Smooth muscle cell (in vitro differentiated cells): ENCODE results near the gene SLC22A17. TPM values are rescaled to one million over a fixed set of nuclear protein-coding genes. Genes with fewer than 3 reads are reported as not detected.

Source experiments
- DNase-seq: peaks from one replicate; lab custom pipeline; 2025; ENCODE audit not compliant: unreplicated experiment; lab: John Stamatoyannopoulos, UW
- H2AFZ ChIP-seq: fragments of 200-600 bp; sonication (generic); 2 replicates; pipeline ENCODE4 v1.6.0; 2016; ENCODE audit warnings: antibody characterized with exemption, low read depth, mild to moderate bottlenecking
- H3F3A ChIP-seq: fragments of 200-600 bp; sonication (generic); 2 replicates; pipeline ENCODE4 v1.6.0; 2017; ENCODE audit warnings: antibody characterized with exemption, low read depth
- H3K27ac ChIP-seq: fragments of 200-600 bp; sonication (generic); 2 replicates; pipeline ENCODE4 v1.5.1; 2016; ENCODE audit warnings: low read depth, mild to moderate bottlenecking
- H3K27me3 ChIP-seq: fragments of 200-600 bp; sonication (generic); 2 replicates; pipeline ENCODE4 v1.6.1; 2016; ENCODE audit warnings: low read depth, mild to moderate bottlenecking
- H3K36me3 ChIP-seq: fragments of 200-600 bp; sonication (generic); 2 replicates; pipeline ENCODE4 v1.5.1; 2016; ENCODE audit warnings: low read depth
- H3K4me1 ChIP-seq: fragments of 200-600 bp; sonication (generic); 2 replicates; pipeline ENCODE4 v1.5.1; 2016; ENCODE audit warnings: low read depth
- H3K4me2 ChIP-seq: fragments of 200-600 bp; sonication (generic); 2 replicates; pipeline ENCODE4 v1.6.0; 2016; ENCODE audit warnings: mild to moderate bottlenecking
- H3K4me3 ChIP-seq: fragments of 200-600 bp; sonication (generic); 2 replicates; pipeline ENCODE4 v1.5.1; 2016; ENCODE audit warnings: mild to moderate bottlenecking
- H3K79me2 ChIP-seq: fragments of 200-600 bp; sonication (generic); 2 replicates; pipeline ENCODE4 v1.6.0; 2016; ENCODE audit warnings: low read depth, mild to moderate bottlenecking
- H3K9ac ChIP-seq: fragments of 200-600 bp; sonication (generic); 2 replicates; pipeline ENCODE4 v1.6.0; 2016; ENCODE audit warnings: low read depth
- H3K9me3 ChIP-seq: fragments of 200-600 bp; sonication (generic); replicated peaks from 2 replicates; pipeline ENCODE4 v1.5.1; 2016; ENCODE audit warnings: low read depth
- H4K20me1 ChIP-seq: fragments of 200-600 bp; sonication (generic); 2 replicates; pipeline ENCODE4 v1.6.0; 2016; ENCODE audit warnings: low read depth
- WGBS: methylation state at CpG from one replicate; pipeline ENCODE4 v1.1.7; 2016; ENCODE audit warnings: low lambda C conversion rate; 5-methylcytosine and 5-hydroxymethylcytosine counted together
- polyA plus RNA-seq: library from polyadenylated mRNA; unstranded; fragments of >200 nt; fragmentation: Nextera tagmentation; extraction: Ambion mirVana; gene quantifications from 2 replicates; pipeline ENCODE4 v1.2.1, GENCODE V29; 2016
- total RNA-seq: library from RNA; depleted of rRNA; stranded (reverse); fragments of >200 nt; gene quantifications from 2 replicates; pipeline ENCODE4 v1.2.3, GENCODE V29; 2014
- TF ChIP-seq, protein P1 (sequence below): fragments of 200-600 bp; sonication (generic); IDR thresholded peaks from 2 replicates; pipeline ENCODE4 v1.5.1; 2017; ENCODE audit warnings: borderline replicate concordance, mild to moderate bottlenecking, antibody characterized with exemption; ENCODE audit not compliant: insufficient read depth, poor library complexity, severe bottlenecking

Gene SLC22A17
- total and polyA plus RNA-seq, 2 experiments from 2014 or later = 81.0 to 127 TPM

DNA sequence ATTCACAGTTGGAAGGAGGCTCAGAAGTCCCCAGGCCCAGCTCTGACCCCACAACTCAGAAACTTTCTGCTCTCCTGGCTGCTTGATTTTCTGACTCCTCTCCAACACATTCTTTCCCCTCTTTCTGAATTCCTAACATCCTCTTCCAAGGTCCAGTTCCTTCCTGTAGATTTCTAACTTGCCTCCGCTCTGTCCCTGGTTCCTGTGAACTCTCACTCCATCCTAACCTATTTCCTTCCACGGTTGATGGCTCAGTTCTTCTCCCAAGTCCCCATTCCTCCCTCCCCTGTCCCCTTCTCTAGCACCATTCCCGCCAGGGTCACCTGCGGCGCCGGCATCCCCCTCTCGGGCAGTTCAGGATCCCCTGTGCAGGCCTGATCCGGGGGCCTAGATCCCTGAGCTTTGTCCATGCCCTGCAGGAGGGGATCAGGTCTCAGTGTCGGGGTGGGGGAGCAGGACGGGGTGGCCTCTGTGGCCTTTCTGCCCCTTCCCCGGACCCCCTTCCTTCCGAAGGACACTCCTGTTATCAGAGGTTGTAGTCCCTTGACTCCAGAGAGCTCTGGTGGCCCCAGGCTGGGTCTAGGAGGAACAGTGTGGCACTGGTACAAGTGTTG lies 6.0 kb upstream of the SLC22A17 start:
- Histone ChIP-seq H3K4me2 (no peak overlapping the region), H4K20me1 (peaks cover 37% of the 10 kb centered on the region), H3K27me3 (no peaks in the 10 kb centered on the region), H3K4me1 (peaks cover 24% of the 10 kb centered on the region), H2AFZ (no peak overlapping the region), H3K9me3 (no peaks in the 10 kb centered on the region), H3K27ac (no peak overlapping the region), H3K9ac (no peak overlapping the region), H3K79me2 (peaks cover 29% of the 10 kb centered on the region), H3F3A (peaks cover 45% of the 10 kb centered on the region), H3K4me3 (no peak overlapping the region), H3K36me3 (no peaks in the 10 kb centered on the region)
- 97% methylated on average over 12 of the region's 12 CpGs for WGBS
- DNase-seq = no peak
- TF ChIP-seq, protein P1, sequence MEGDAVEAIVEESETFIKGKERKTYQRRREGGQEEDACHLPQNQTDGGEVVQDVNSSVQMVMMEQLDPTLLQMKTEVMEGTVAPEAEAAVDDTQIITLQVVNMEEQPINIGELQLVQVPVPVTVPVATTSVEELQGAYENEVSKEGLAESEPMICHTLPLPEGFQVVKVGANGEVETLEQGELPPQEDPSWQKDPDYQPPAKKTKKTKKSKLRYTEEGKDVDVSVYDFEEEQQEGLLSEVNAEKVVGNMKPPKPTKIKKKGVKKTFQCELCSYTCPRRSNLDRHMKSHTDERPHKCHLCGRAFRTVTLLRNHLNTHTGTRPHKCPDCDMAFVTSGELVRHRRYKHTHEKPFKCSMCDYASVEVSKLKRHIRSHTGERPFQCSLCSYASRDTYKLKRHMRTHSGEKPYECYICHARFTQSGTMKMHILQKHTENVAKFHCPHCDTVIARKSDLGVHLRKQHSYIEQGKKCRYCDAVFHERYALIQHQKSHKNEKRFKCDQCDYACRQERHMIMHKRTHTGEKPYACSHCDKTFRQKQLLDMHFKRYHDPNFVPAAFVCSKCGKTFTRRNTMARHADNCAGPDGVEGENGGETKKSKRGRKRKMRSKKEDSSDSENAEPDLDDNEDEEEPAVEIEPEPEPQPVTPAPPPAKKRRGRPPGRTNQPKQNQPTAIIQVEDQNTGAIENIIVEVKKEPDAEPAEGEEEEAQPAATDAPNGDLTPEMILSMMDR = no peak

DNA sequence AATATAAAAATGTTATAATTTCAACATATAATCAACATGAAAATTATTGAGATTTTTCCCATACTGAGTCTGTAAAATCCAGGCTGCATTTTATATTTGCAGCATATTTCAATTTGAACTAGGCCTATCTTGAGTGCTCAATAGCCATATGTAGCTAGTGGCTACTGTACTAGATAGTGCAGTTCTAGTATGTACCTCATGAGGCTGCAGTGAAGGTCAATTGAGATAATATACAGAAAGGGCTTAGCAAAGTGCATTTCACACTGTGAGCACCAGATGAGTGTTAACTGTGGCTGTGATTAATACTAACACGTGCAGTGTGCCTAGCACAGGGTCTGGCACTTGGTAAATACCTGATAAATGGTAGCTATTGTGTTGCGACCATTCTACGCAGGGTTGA lies 5.4 kb upstream of the SLC22A17 start:
- H3K27ac ChIP-seq = no peak overlapping the region

DNA sequence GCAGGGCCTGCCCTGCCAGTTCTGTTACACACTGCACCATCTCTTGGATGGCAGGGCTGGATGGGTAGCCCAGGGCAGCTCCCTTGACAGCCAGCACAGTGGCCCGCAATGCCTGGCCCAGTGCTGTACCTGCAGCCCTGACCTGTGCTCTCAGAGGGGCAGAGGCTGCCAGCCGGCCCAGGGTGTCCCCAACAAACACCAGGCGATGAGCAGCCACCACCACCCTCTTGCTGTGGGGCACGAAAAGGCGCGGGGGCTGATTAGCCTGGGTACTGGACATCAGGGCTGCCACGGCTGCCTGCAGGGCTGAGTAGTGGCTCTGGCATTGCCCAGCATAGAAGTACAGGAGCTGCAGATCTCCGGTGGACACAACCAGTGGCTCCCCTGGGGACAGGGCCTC lies 4.6 kb upstream of the SLC22A17 start:
- H3K27me3 ChIP-seq = no peaks in the 10 kb centered on the region
- H3F3A ChIP-seq = peaks cover 50% of the 10 kb centered on the region
- no peak for DNase-seq
- no peak overlapping the region for H2AFZ ChIP-seq
- no peak overlapping the region for H3K27ac ChIP-seq
- H3K36me3 ChIP-seq = no peaks in the 10 kb centered on the region
- no peak overlapping the region for H3K9ac ChIP-seq
- H3K4me2 ChIP-seq = no peak overlapping the region
- no peak overlapping the region for H3K4me3 ChIP-seq
- H3K4me1 ChIP-seq = peaks cover 16% of the 10 kb centered on the region
- WGBS = 99% methylated on average over 8 of the region's 8 CpGs
- TF ChIP-seq, protein P1 = no peak
- peaks cover 16% of the 10 kb centered on the region for H3K79me2 ChIP-seq
- no peaks in the 10 kb centered on the region for H3K9me3 ChIP-seq
- peaks cover 28% of the 10 kb centered on the region for H4K20me1 ChIP-seq

More for the DNA sequence above, 5.4 kb upstream of the SLC22A17 start:
- Histone ChIP-seq H3K27me3 (no peaks in the 10 kb centered on the region), H3K4me3 (no peak overlapping the region), H3K9ac (no peak overlapping the region), H3K9me3 (no peaks in the 10 kb centered on the region), H3K4me2 (no peak overlapping the region), H3F3A (peaks cover 51% of the 10 kb centered on the region), H3K4me1 (peaks cover 18% of the 10 kb centered on the region), H4K20me1 (peaks cover 32% of the 10 kb centered on the region), H3K79me2 (peaks cover 22% of the 10 kb centered on the region), H2AFZ (no peak overlapping the region), H3K36me3 (no peaks in the 10 kb centered on the region)
- WGBS = 90% methylated on average over 3 of the region's 3 CpGs
- TF ChIP-seq, protein P1 = no peak
- DNase-seq = no peak

DNA sequence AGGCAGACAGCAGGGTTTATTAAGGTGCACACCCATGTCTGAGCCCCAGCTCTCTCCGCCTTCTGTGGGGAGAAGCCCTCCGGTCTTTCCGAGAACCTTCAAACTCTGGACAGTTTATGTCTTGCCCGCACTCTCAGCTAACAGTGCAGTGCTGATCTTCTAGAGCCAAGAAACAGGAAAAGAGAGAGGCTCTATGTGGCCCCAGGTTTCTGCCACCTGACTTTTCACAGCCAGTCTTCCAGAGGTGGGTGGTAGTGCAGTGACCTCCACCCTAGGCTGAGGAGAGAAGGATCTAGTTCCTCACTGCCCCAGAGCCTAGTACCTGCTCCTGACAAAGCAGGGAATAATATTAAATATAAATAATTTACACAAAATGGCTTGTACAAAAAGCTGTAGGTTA lies 4.0 kb upstream of the SLC22A17 start:
- Histone ChIP-seq H2AFZ (no peak overlapping the region), H3K9me3 (no peaks in the 10 kb centered on the region), H3K4me3 (no peak overlapping the region), H3K4me1 (peaks cover 10% of the 10 kb centered on the region), H3K9ac (no peak overlapping the region), H4K20me1 (peaks cover 23% of the 10 kb centered on the region), H3K27me3 (no peaks in the 10 kb centered on the region), H3F3A (peaks cover 46% of the 10 kb centered on the region), H3K27ac (no peak overlapping the region), H3K4me2 (no peak overlapping the region), H3K36me3 (no peaks in the 10 kb centered on the region), H3K79me2 (peaks cover 10% of the 10 kb centered on the region)
- no peak for DNase-seq
- WGBS = 98% methylated on average over 4 of the region's 4 CpGs
- TF ChIP-seq, protein P1 = no peak
